Fibroblast of lung (primary cell): ENCODE data around the gene REEP2. TPM values are rescaled to one million over a fixed set of nuclear protein-coding genes. Genes with fewer than 3 reads are reported as not detected.

ENCODE experiments used
- DNase-seq, 2 donors: peaks; one replicate each; pipeline versions ENCODE4 v3.0.0 to v3.0.0-alpha.2; 2010; ENCODE audit warnings: low read depth in 2 of 2
- H2AFZ ChIP-seq: 2 replicates; pipeline ENCODE4 v1.5.1; 2012; ENCODE audit warnings: low read length, control low read depth, inconsistent platforms
- H3K27ac ChIP-seq: 2 replicates; pipeline ENCODE4 v1.5.1; 2011; ENCODE audit warnings: low read length, control low read depth; ENCODE audit not compliant: insufficient read depth
- H3K27me3 ChIP-seq: 2 replicates; pipeline ENCODE4 v1.5.1; 2011; ENCODE audit warnings: mild to moderate bottlenecking, low read length; ENCODE audit not compliant: control insufficient read depth, insufficient read depth
- H3K36me3 ChIP-seq: 2 replicates; pipeline ENCODE4 v1.5.1; 2011; ENCODE audit warnings: low read length; ENCODE audit not compliant: control insufficient read depth, insufficient read depth
- H3K4me1 ChIP-seq: 2 replicates; pipeline ENCODE4 v1.5.1; 2011; ENCODE audit warnings: low read length; ENCODE audit not compliant: control insufficient read depth, insufficient read depth; ENCODE audit errors: extremely low read depth
- H3K4me2 ChIP-seq: 2 replicates; pipeline ENCODE4 v1.5.1; 2011; ENCODE audit warnings: low read length, control low read depth; ENCODE audit not compliant: insufficient read depth; ENCODE audit errors: extremely low read depth
- H3K4me3 ChIP-seq, 4 experiments: fragments of 200-600 bp in 1 of 4; sonication (generic) in 1 of 4; replicated peaks in 1 of 4; 2 replicates each; pipeline ENCODE4 v1.5.1; 2011 to 2016; ENCODE audit warnings: low read length in 4 of 4, low read depth in 3 of 4, mild to moderate bottlenecking in 3 of 4, control low read depth in 2 of 4, inconsistent platforms in 1 of 4, mixed read lengths in 1 of 4; ENCODE audit not compliant: insufficient read depth in 1 of 4; ENCODE audit errors: control extremely low read depth in 1 of 4
- H3K79me2 ChIP-seq: 2 replicates; pipeline ENCODE4 v1.5.1; 2012; ENCODE audit warnings: mild to moderate bottlenecking, low read length, inconsistent platforms; ENCODE audit not compliant: control insufficient read depth, insufficient read depth
- H3K9ac ChIP-seq: 2 replicates; pipeline ENCODE4 v1.5.1; 2011; ENCODE audit warnings: mild to moderate bottlenecking, low read length, control low read depth; ENCODE audit not compliant: insufficient read depth
- H3K9me3 ChIP-seq: 2 replicates; pipeline ENCODE4 v1.5.1; 2012; ENCODE audit warnings: low read depth, low read length; ENCODE audit not compliant: control insufficient read depth, insufficient read depth
- H4K20me1 ChIP-seq: 2 replicates; pipeline ENCODE4 v1.5.1; 2011; ENCODE audit warnings: low read length; ENCODE audit not compliant: control insufficient read depth, insufficient read depth; ENCODE audit errors: extremely low read depth
- EZH2 ChIP-seq: IDR thresholded peaks from 2 replicates; pipeline ENCODE4 v1.5.1; 2012; ENCODE audit warnings: low read length, control low read depth, mild to moderate bottlenecking; ENCODE audit errors: missing control alignments
- polyA plus RNA-seq, 2 donors: library from polyadenylated mRNA; depleted of rRNA in 1 of 2; stranded (reverse) in 1 of 2; unstranded in 1 of 2; fragments of >200 nt; gene quantifications; 2 replicates each; pipeline ENCODE4 v1.2.1, GENCODE V29; 2011 to 2012; ENCODE audit warnings: missing spikeins in 1 of 2
- total RNA-seq: library from RNA; depleted of rRNA; stranded (reverse); fragments of >200 nt; gene quantifications from 2 replicates; pipeline ENCODE4 v1.2.1, GENCODE V29; 2014
- TF ChIP-seq, protein P1 (sequence below), 2 donors: IDR thresholded peaks in 1 of 2; conservative IDR thresholded peaks in 1 of 2; 1 replicate in 1 of 2; 2 replicates in 1 of 2; pipeline ENCODE4 v1.5.1; 2011 to 2012; ENCODE audit warnings: low read length in 2 of 2, control low read depth in 1 of 2, inconsistent platforms in 1 of 2, low read depth in 1 of 2, mild to moderate bottlenecking in 1 of 2

The REEP2 gene
- total and polyA plus RNA-seq, 2 donors (not counting 1 experiment from before 2014, with no cell fraction given) = 6.1 to 14.4 TPM

DNA sequence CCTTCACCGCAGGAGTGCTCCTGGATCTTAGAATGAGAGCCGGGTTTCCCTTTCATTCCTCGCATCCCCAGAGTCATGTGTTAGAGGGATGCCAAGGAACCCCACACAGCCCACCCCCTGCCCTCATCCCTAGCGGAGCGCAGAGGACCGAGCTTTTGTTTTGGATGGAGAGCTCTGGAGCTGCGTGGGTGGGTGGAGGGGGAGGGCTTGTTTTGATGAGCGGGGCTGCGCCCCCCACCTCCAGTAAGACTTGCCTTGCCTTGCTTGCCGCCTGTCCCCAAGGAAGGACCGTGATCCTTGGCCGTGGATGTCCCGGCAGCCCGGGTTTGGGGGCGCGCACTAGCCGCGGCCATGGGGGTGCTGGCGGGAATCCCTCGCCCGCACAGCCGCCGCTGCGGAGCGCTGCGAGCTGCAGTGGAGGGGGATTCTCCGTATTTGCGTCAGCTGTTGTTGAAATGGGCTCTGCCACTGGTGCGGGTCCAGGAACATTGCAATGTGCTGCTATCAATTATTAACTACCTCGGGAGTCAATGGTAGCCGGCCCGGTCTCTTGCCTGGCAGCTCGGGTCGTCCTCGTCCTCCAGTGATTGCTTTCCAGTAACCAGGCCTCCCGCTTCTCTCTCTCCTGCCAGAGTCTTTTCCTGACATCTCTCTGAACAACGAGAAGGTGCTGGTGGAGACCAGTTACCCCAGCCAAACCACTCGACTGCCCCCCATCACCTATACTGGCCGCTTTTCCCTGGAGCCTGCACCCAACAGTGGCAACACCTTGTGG lies 27.5 kb downstream of the REEP2 start:
- Histone ChIP-seq H3K4me3 (peak overlapping the region; percentile 69 to 84 (median 84)), H3K4me2 (peak overlapping the region; percentile 90), H2AFZ (no peak overlapping the region), H3K9me3 (no peaks in the 10 kb centered on the region), H4K20me1 (no peaks in the 10 kb centered on the region), H3K36me3 (peaks cover 9% of the 10 kb centered on the region), H3K79me2 (peaks cover 16% of the 10 kb centered on the region), H3K4me1 (peaks cover 6% of the 10 kb centered on the region), H3K27me3 (no peaks in the 10 kb centered on the region), H3K27ac (peak overlapping the region; percentile 69), H3K9ac (peak overlapping the region; percentile 80)
- no peak for TF ChIP-seq EZH2
- TF ChIP-seq, protein P1, sequence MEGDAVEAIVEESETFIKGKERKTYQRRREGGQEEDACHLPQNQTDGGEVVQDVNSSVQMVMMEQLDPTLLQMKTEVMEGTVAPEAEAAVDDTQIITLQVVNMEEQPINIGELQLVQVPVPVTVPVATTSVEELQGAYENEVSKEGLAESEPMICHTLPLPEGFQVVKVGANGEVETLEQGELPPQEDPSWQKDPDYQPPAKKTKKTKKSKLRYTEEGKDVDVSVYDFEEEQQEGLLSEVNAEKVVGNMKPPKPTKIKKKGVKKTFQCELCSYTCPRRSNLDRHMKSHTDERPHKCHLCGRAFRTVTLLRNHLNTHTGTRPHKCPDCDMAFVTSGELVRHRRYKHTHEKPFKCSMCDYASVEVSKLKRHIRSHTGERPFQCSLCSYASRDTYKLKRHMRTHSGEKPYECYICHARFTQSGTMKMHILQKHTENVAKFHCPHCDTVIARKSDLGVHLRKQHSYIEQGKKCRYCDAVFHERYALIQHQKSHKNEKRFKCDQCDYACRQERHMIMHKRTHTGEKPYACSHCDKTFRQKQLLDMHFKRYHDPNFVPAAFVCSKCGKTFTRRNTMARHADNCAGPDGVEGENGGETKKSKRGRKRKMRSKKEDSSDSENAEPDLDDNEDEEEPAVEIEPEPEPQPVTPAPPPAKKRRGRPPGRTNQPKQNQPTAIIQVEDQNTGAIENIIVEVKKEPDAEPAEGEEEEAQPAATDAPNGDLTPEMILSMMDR (conservative IDR thresholded peaks at IDR 0.05 in 1 of 2, IDR thresholded peaks at IDR 0.05 in 1 of 2; ENCODE audit: low read depth in 1 of 2, low read length in 2 of 2) = no peak
- peak; percentile 31 to 36 for DNase-seq

DNA sequence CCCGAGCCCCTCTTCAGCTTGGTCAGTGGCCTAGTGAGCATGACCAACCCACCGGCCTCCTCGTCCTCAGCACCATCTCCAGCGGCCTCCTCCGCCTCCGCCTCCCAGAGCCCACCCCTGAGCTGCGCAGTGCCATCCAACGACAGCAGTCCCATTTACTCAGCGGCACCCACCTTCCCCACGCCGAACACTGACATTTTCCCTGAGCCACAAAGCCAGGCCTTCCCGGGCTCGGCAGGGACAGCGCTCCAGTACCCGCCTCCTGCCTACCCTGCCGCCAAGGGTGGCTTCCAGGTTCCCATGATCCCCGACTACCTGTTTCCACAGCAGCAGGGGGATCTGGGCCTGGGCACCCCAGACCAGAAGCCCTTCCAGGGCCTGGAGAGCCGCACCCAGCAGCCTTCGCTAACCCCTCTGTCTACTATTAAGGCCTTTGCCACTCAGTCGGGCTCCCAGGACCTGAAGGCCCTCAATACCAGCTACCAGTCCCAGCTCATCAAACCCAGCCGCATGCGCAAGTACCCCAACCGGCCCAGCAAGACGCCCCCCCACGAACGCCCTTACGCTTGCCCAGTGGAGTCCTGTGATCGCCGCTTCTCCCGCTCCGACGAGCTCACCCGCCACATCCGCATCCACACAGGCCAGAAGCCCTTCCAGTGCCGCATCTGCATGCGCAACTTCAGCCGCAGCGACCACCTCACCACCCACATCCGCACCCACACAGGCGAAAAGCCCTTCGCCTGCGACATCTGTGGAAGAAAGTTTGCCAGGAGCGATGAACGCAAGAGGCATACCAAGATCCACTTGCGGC lies 28.2 kb downstream of the REEP2 start:
- H3K27me3 ChIP-seq = no peaks in the 10 kb centered on the region
- peak overlapping the region; percentile 0 for H3K27ac ChIP-seq
- H3K4me2 ChIP-seq = peak overlapping the region; percentile 90
- H3K36me3 ChIP-seq = peaks cover 9% of the 10 kb centered on the region
- peak overlapping the region; percentile 69 to 84 (median 84) for H3K4me3 ChIP-seq
- H3K9ac ChIP-seq = peak overlapping the region; percentile 80
- no peaks in the 10 kb centered on the region for H3K9me3 ChIP-seq
- H2AFZ ChIP-seq = no peak overlapping the region
- DNase-seq = peak; percentile 25
- TF ChIP-seq EZH2 = no peak
- TF ChIP-seq, protein P1 (conservative IDR thresholded peaks at IDR 0.05 in 1 of 2, IDR thresholded peaks at IDR 0.05 in 1 of 2; ENCODE audit: low read depth in 1 of 2, low read length in 2 of 2) = no peak
- no peaks in the 10 kb centered on the region for H4K20me1 ChIP-seq
- H3K4me1 ChIP-seq = peaks cover 4% of the 10 kb centered on the region
- H3K79me2 ChIP-seq = peaks cover 16% of the 10 kb centered on the region

DNA sequence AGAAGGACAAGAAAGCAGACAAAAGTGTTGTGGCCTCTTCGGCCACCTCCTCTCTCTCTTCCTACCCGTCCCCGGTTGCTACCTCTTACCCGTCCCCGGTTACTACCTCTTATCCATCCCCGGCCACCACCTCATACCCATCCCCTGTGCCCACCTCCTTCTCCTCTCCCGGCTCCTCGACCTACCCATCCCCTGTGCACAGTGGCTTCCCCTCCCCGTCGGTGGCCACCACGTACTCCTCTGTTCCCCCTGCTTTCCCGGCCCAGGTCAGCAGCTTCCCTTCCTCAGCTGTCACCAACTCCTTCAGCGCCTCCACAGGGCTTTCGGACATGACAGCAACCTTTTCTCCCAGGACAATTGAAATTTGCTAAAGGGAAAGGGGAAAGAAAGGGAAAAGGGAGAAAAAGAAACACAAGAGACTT lies 28.9 kb downstream of the REEP2 start:
- Histone ChIP-seq H3K27me3 (no peaks in the 10 kb centered on the region), H3K27ac (no peak overlapping the region), H2AFZ (no peak overlapping the region), H4K20me1 (no peaks in the 10 kb centered on the region), H3K4me2 (peak overlapping the region; percentile 90), H3K9me3 (no peaks in the 10 kb centered on the region), H3K9ac (no peak overlapping the region), H3K79me2 (peaks cover 16% of the 10 kb centered on the region), H3K4me1 (peaks cover 4% of the 10 kb centered on the region), H3K4me3 (peak overlapping the region in 3 of 4 experiments; percentile 3 to 84 (median 69)), H3K36me3 (peaks cover 9% of the 10 kb centered on the region)
- DNase-seq = no peak
- no peak for TF ChIP-seq EZH2
- TF ChIP-seq, protein P1 (conservative IDR thresholded peaks at IDR 0.05 in 1 of 2, IDR thresholded peaks at IDR 0.05 in 1 of 2; ENCODE audit: low read depth in 1 of 2, low read length in 2 of 2) = no peak
